Stimulated activated CD4-positive, alpha-beta T cell treated with anti-CD3 and anti-CD28 coated beads, TNF-alpha, amount 100 ng/mL, for 48 hours (primary cell): Measurements from ENCODE around the gene CSNK1D.

Experiments
- DNase-seq, 3 donors: peaks; one replicate each; pipeline ENCODE4 v3.0.0-alpha.2; 2020; ENCODE audit warnings: low read depth in 3 of 3

CSNK1D gene

GRCh38 chr17:82310877-82311276 lies 37.4 kb upstream of the CSNK1D start:
- DNase-seq: no peak

- no peak for DNase-seq
Measured at GRCh38 chr17:82309656-82310570, 36.4 kb upstream of the CSNK1D start.

GRCh38 chr17:82305727-82306300 lies 32.3 kb upstream of the CSNK1D start:
- no peak for DNase-seq

- no peak for DNase-seq
Measured at GRCh38 chr17:82304826-82305726, 31.6 kb upstream of the CSNK1D start.

GRCh38 chr17:82303944-82304808 lies 30.7 kb upstream of the CSNK1D start:
- DNase-seq: no peak

GRCh38 chr17:82302991-82303943 lies 29.8 kb upstream of the CSNK1D start:
- DNase-seq: no peak

- DNase-seq: no peak
Measured at GRCh38 chr17:82302568-82302963, 29.1 kb upstream of the CSNK1D start.

- peak in 1 of 3 donors; percentile 69 for DNase-seq
Measured at GRCh38 chr17:82301916-82302567, 28.5 kb upstream of the CSNK1D start.

- DNase-seq: no peak
Measured at GRCh38 chr17:82301300-82301915, 27.9 kb upstream of the CSNK1D start.

GRCh38 chr17:82300707-82301270 lies 27.3 kb upstream of the CSNK1D start:
- DNase-seq: peak in 1 of 3 donors; percentile 75

GRCh38 chr17:82300228-82300627 lies 26.7 kb upstream of the CSNK1D start:
- DNase-seq: no peak

- peak in 1 of 3 donors; percentile 48 for DNase-seq
Measured at GRCh38 chr17:82299452-82299851, 26.0 kb upstream of the CSNK1D start.

GRCh38 chr17:82298538-82299421 lies 25.3 kb upstream of the CSNK1D start:
- DNase-seq: no peak

GRCh38 chr17:82297714-82298537 lies 24.4 kb upstream of the CSNK1D start:
- DNase-seq: peak; percentile 85 to 91 (median 87)

- peak; percentile 79 to 90 (median 81) for DNase-seq
Measured at GRCh38 chr17:82297280-82297713, 23.8 kb upstream of the CSNK1D start.

GRCh38 chr17:82296511-82297279 lies 23.2 kb upstream of the CSNK1D start:
- DNase-seq: no peak
